Adrenal gland (tissue), 12 donors: ENCODE measurements around the gene PIK3R3. TPM values are rescaled to one million over a fixed set of nuclear protein-coding genes. Genes with fewer than 3 reads are reported as not detected.

ENCODE experiments used
- DNase-seq, 7 donors: peaks; one replicate each; pipeline ENCODE4 v3.0.0-alpha.2; 2019 to 2020
- H3K27ac ChIP-seq, 5 donors: fragments of 200-600 bp; sonication (generic) in 4 of 5; 1 replicate in 3 of 5; 2 replicates in 2 of 5; pipeline versions ENCODE4 v1.5.1 to v1.8.0; 2016 to 2020; ENCODE audit warnings: mild to moderate bottlenecking in 1 of 5
- H3K27me3 ChIP-seq: fragments of 200-600 bp; 2 replicates; pipeline ENCODE4 v1.8.0; 2021
- H3K36me3 ChIP-seq, 2 donors: fragments of 200-600 bp; replicated peaks in 1 of 2; 1 replicate in 1 of 2; 2 replicates in 1 of 2; pipeline versions ENCODE4 v1.5.1 to v1.8.0; 2018 to 2022
- H3K4me1 ChIP-seq, 2 donors: fragments of 200-600 bp; replicated peaks in 1 of 2; 1 replicate in 1 of 2; 2 replicates in 1 of 2; pipeline versions ENCODE4 v1.5.1 to v1.8.0; 2018 to 2021
- H3K4me3 ChIP-seq, 4 donors: fragments of 200-600 bp; sonication (generic) in 3 of 4; one replicate each; pipeline ENCODE4 v1.5.1; 2016 to 2018
- H3K9me3 ChIP-seq, 3 donors: fragments of 200-600 bp; sonication (generic) in 1 of 3; replicated peaks in 1 of 3; 1 replicate in 2 of 3; 2 replicates in 1 of 3; pipeline versions ENCODE4 v1.5.1 to v1.8.0; 2016 to 2021
- POLR2A ChIP-seq, 2 donors: fragments of 450-650 bp; IDR thresholded peaks; one replicate each; pipeline ENCODE4 v1.6.1; 2017; ENCODE audit warnings: antibody characterized with exemption in 2 of 2, mild to moderate bottlenecking in 2 of 2, moderate library complexity in 1 of 2
- WGBS, 4 donors: extraction: QIAGEN DNeasy Blood & Tissue Kit in 2 of 4; methylation state at CpG; one replicate each; pipeline versions ENCODE4 v1.1.5 to v1.1.7; 2013 to 2017; 5-methylcytosine and 5-hydroxymethylcytosine counted together
- intact Hi-C, 2 donors: fragments of 100-400 bp; cut with DNase I; formaldehyde crosslinking; loops; one replicate each; pipeline versions ENCODE4 v1.14.1 to v1.15.0; 2022 to 2023
- polyA plus RNA-seq, 3 donors: library from polyadenylated mRNA; stranded (reverse); fragments of 200-250 nt in 2 of 3; fragments of 350-450 nt in 1 of 3; fragmentation: Illumina TruSeq in 1 of 3; extraction: RNeasy Lipid Tissue Mini Kit (QIAGEN cat#74804) in 1 of 3; gene quantifications; one replicate each; pipeline ENCODE4 v1.2.3, GENCODE V29; 2013 to 2014
- total RNA-seq, 9 donors: library from RNA; depleted of rRNA in 4 of 9; stranded (reverse); fragments of >200 nt in 4 of 9; fragments of 120-200 nt in 1 of 9; fragmentation: NEBNext Ultra II Directional in 1 of 9; extraction: Animal tissue kit (Norgen Biotek cat#: 25700) in 1 of 9; gene quantifications; one replicate each; pipeline versions ENCODE4 v1.1.0 to v1.2.4, GENCODE V29; 2013 to 2023
- TF ChIP-seq, protein P1 (sequence below), 6 experiments: fragments of 450-650 bp in 4 of 6; fragments of 200-600 bp in 2 of 6; sonication (generic) in 1 of 6; IDR thresholded peaks; 1 replicate in 5 of 6; 2 replicates in 1 of 6; pipeline versions ENCODE4 v1.5.1 to v1.8.0; 2016 to 2021; ENCODE audit warnings: antibody characterized with exemption in 6 of 6, mild to moderate bottlenecking in 2 of 6, moderate library complexity in 1 of 6
- donor health status: healthy with polysubstance abuse.
- donor health status: Bipolar disorder and iron deficiency.
- donor health status: DM: yes; HTN: yes; CAD: no.
- donor health status: DM: no; HTN: no; CAD: no.
- donor health status: DM: no; HTN: no; CAD: no.
- donor health status: DM: yes; HTN: yes; CAD: no.

The PIK3R3 gene
- total and polyA plus RNA-seq, 12 donors: 6.5 to 47.3 (median 21.1) TPM

DNA sequence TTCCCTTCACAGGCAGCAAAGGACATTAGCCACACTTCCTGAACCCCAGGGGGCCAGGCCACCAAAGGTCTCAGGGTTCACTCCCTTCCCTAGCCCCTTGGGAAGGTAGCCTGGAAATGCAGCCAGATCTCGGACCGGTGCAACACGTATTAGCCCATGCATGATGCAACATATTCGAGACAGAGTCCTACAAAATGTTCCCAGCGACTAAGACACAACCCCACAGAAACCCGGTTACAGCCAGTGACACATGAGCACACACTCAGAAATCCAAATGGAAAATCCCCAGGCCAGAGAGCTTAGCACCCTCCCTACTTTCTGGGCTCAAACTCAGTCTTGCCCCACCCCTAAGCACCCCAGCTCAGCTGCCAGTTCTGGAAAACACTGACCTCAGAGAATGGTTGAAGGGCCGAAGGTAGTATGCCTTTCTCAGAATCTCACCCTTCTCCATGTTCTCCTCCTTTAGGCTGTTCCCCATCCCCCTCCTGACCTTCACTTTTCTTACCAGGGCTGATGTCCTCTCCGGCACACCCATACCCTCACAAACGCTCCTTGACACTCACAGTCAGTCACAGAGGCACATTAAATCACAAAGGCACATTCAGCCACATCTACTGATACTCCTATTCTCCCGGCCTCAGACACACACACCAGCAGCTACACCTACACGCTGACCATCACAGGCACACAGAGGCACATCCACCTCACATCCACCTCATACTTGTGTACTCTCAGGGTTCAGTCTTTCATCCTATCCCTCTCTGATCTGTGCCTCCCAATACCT lies 42.2 kb upstream of the PIK3R3 start, which contains the start of gene TSPAN1:
Gene TSPAN1, plus strand, starts transcription at position 640 of the 784 bp plus-strand sequence. CDS start 6,021 bp downstream, outside the sequence.
- intact Hi-C loops: loop anchor here in 1 of 2 donors (5.0 kb wide), 1 partner anchor 37 kb away; no protein-coding TSS in a partner anchor
- Histone ChIP-seq H3K4me1 (peaks cover 24 to 41% of the 10 kb centered on the region in 2 donors), H3K27me3 (no peaks in the 10 kb centered on the region), H3K36me3 (no peaks in the 10 kb centered on the region), H3K9me3 (no peaks in the 10 kb centered on the region), H3K4me3 (peak within 1 kb of the TSS in 1 of 4 donors; percentile 24), H3K27ac (peak within 1 kb of the TSS; percentile 58 to 92 (median 77))
- peak; percentile 63 to 89 (median 82) for DNase-seq
- 32 to 46% (median 40%) methylated on average over 5 to 11 of the region's 11 CpGs for WGBS, 4 donors
- TF ChIP-seq POLR2A (IDR thresholded peaks at IDR 0.05): peak in 1 of 2 donors; percentile 76
- TF ChIP-seq, protein P1, sequence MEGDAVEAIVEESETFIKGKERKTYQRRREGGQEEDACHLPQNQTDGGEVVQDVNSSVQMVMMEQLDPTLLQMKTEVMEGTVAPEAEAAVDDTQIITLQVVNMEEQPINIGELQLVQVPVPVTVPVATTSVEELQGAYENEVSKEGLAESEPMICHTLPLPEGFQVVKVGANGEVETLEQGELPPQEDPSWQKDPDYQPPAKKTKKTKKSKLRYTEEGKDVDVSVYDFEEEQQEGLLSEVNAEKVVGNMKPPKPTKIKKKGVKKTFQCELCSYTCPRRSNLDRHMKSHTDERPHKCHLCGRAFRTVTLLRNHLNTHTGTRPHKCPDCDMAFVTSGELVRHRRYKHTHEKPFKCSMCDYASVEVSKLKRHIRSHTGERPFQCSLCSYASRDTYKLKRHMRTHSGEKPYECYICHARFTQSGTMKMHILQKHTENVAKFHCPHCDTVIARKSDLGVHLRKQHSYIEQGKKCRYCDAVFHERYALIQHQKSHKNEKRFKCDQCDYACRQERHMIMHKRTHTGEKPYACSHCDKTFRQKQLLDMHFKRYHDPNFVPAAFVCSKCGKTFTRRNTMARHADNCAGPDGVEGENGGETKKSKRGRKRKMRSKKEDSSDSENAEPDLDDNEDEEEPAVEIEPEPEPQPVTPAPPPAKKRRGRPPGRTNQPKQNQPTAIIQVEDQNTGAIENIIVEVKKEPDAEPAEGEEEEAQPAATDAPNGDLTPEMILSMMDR (IDR thresholded peaks at IDR 0.05): no peak

DNA sequence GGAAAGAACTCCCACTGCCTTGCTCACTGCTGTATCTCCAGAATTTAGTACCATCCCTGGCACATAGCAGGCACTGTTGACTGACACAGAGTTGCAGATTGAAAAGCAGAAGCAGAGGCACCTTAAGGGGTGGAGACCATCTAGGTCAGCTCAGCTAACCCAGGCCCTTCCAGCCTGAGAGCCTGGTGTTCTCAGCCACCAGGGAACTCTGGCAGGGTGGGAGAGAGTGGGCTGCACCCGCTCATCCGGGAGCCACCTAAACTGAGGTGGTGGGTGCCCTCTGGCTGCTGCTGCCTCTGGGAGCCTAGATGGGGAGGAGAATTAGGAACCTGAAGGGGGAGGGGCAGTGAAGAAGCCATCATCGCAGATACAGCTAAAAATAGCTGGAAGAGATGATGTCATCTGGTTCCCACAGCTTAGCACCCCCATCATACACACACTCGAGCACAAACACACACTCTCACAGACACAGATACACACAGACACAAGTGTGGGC lies 41.0 kb upstream of the PIK3R3 start:
- Histone ChIP-seq H3K27ac (peak overlapping the region in 1 of 5 donors; percentile 92), H3K4me3 (no peak overlapping the region), H3K27me3 (no peaks in the 10 kb centered on the region), H3K9me3 (no peaks in the 10 kb centered on the region), H3K36me3 (no peaks in the 10 kb centered on the region), H3K4me1 (peaks cover 24 to 43% of the 10 kb centered on the region in 2 donors)
- no peak for DNase-seq
- intact Hi-C loops: loop anchor here in 1 of 2 donors (5.0 kb wide), 1 partner anchor 36 kb away; no protein-coding TSS in a partner anchor
- 8 to 46% (median 42%) methylated on average over 2 to 4 of the region's 4 CpGs for WGBS, 4 donors
- no peak for TF ChIP-seq POLR2A (IDR thresholded peaks at IDR 0.05)
- TF ChIP-seq, protein P1 (IDR thresholded peaks at IDR 0.05): no peak

DNA sequence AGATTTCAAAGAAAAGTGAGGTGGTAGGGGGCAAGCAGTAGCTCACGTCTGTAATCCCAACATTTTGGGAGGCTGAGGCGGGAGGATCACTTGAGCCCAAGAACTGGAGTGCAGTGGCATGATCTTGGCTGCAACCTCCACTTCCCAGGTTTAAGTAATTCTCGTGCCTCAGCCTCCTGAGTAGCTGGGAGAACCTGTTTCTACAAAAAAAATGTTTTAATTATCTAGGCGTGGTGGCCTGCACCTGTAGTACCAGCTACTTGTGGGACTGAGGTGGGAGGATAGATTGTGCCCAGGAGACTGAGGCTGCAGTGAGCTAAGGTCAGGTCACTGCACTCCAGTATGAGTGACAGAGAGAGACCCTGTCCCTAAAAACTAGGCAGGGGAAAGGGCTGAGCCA lies 39.9 kb upstream of the PIK3R3 start:
- intact Hi-C loops: loop anchor here in 1 of 2 donors (5.0 kb wide), 1 partner anchor 35 kb away; no protein-coding TSS in a partner anchor
- WGBS, 4 donors: 80 to 96% (median 95%) methylated on average over 4 of the region's 4 CpGs
- H3K4me1 ChIP-seq: peaks cover 24 to 45% of the 10 kb centered on the region in 2 donors

DNA sequence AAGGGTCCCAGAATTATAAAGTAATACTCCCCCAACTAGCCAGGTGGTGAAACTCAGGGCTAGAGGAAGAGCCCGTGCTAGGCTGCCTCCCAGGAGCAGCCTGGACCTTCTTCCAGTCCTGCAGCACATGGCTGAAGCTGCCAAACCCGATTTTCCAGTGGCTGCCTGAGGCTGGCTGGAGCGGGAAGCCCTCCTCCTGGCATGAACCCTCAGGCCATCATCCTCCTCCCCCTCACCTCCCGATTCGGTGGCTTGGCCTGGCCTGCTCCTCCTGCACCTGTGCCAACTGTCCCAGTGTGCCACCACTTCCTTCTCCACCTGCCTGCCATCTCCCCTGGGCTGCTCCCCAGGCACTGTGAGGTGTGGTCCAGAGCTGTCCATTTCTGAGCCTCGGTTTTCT lies 39.4 kb upstream of the PIK3R3 start:
- no peak for DNase-seq
- Histone ChIP-seq H3K36me3 (no peaks in the 10 kb centered on the region), H3K27ac (no peak overlapping the region), H3K27me3 (no peaks in the 10 kb centered on the region), H3K4me3 (no peak overlapping the region), H3K9me3 (no peaks in the 10 kb centered on the region), H3K4me1 (peaks cover 24 to 49% of the 10 kb centered on the region in 2 donors)
- WGBS, 4 donors: 69 to 72% (median 70%) methylated on average over 5 to 6 of the region's 6 CpGs
- TF ChIP-seq POLR2A (IDR thresholded peaks at IDR 0.05): no peak
- intact Hi-C loops: loop anchor here in 1 of 2 donors (5.0 kb wide), 1 partner anchor 35 kb away; no protein-coding TSS in a partner anchor

More for the DNA sequence above, 39.9 kb upstream of the PIK3R3 start:
- H3K9me3 ChIP-seq: no peaks in the 10 kb centered on the region
- no peaks in the 10 kb centered on the region for H3K27me3 ChIP-seq
- H3K4me3 ChIP-seq: no peak overlapping the region
- H3K36me3 ChIP-seq: no peaks in the 10 kb centered on the region
- no peak overlapping the region for H3K27ac ChIP-seq
- TF ChIP-seq, protein P1 (IDR thresholded peaks at IDR 0.05): no peak
- no peak for TF ChIP-seq POLR2A (IDR thresholded peaks at IDR 0.05)
- DNase-seq: no peak
